GM23338 (cell line): Measurements from ENCODE around the gene NOD1. TPM values are rescaled to one million over a fixed set of nuclear protein-coding genes. Genes with fewer than 3 reads are reported as not detected.

Experiments
- ATAC-seq: fragments of 200-7000 bp; cut with Tn5 transposase; 3 replicates; pipeline ENCODE4 v1.9.1; 2020
- DNase-seq: peaks from one replicate; pipeline ENCODE4 v3.0.0-alpha.2; 2015; ENCODE audit warnings: low spot score
- H2AFZ ChIP-seq: fragments of 200-600 bp; sonication (generic); 2 replicates; pipeline ENCODE4 v1.8.0; 2016; ENCODE audit warnings: antibody characterized with exemption, mild to moderate bottlenecking, moderate library complexity
- H3F3A ChIP-seq: fragments of 200-600 bp; sonication (generic); replicated peaks from 2 replicates; pipeline ENCODE4 v1.8.0; 2017; ENCODE audit warnings: antibody characterized with exemption, mixed run types, low read depth
- H3K27ac ChIP-seq: fragments of 200-600 bp; sonication (generic); 2 replicates; pipeline ENCODE4 v1.6.1; 2016; ENCODE audit warnings: low read depth
- H3K27me3 ChIP-seq: fragments of 200-600 bp; sonication (generic); 2 replicates; pipeline ENCODE4 v1.8.0; 2016; ENCODE audit warnings: mild to moderate bottlenecking, mixed run types, moderate library complexity; ENCODE audit not compliant: insufficient read depth
- H3K36me3 ChIP-seq: fragments of 200-600 bp; sonication (generic); 2 replicates; pipeline ENCODE4 v1.8.0; 2016; ENCODE audit warnings: mild to moderate bottlenecking; ENCODE audit not compliant: insufficient read depth
- H3K4me1 ChIP-seq: fragments of 200-600 bp; sonication (generic); 2 replicates; pipeline ENCODE4 v1.8.0; 2016; ENCODE audit warnings: mild to moderate bottlenecking, moderate library complexity; ENCODE audit not compliant: insufficient read depth
- H3K4me2 ChIP-seq: fragments of 200-600 bp; sonication (generic); 2 replicates; pipeline ENCODE4 v1.7.1; 2017; ENCODE audit warnings: mixed run types
- H3K4me3 ChIP-seq: fragments of 200-600 bp; sonication (generic); 2 replicates; pipeline ENCODE4 v1.6.1; 2016; ENCODE audit warnings: mixed run types
- H3K79me2 ChIP-seq: fragments of 200-600 bp; sonication (generic); replicated peaks from 2 replicates; pipeline ENCODE4 v1.8.0; 2017; ENCODE audit warnings: mild to moderate bottlenecking; ENCODE audit not compliant: insufficient read depth
- H3K9me2 ChIP-seq: fragments of 200-600 bp; sonication (generic); 2 replicates; pipeline ENCODE4 v1.8.0; 2017; ENCODE audit not compliant: insufficient read depth
- H4K20me1 ChIP-seq: fragments of 200-600 bp; sonication (generic); replicated peaks from 2 replicates; pipeline ENCODE4 v1.8.0; 2017; ENCODE audit warnings: mild to moderate bottlenecking; ENCODE audit not compliant: insufficient read depth
- H3K27ac Mint-ChIP-seq: 2 replicates; pipeline ENCODE4 v1.8.0; 2020; ENCODE audit warnings: inconsistent platforms, mild to moderate bottlenecking, moderate library complexity, mixed read lengths
- H3K27me3 Mint-ChIP-seq: 3 replicates; pipeline ENCODE4 v1.8.0; 2022; ENCODE audit warnings: low read depth, mild to moderate bottlenecking, moderate library complexity, mixed read lengths, inconsistent platforms; ENCODE audit not compliant: insufficient read depth, poor library complexity
- H3K36me3 Mint-ChIP-seq: 3 replicates; pipeline ENCODE4 v1.8.0; 2021; ENCODE audit warnings: low read depth, mild to moderate bottlenecking, inconsistent platforms, moderate library complexity, mixed read lengths
- H3K4me1 Mint-ChIP-seq: 3 replicates; pipeline ENCODE4 v1.8.0; 2020; ENCODE audit warnings: mild to moderate bottlenecking, inconsistent platforms, mixed read lengths
- H3K4me3 Mint-ChIP-seq: 3 replicates; pipeline ENCODE4 v1.8.0; 2021; ENCODE audit warnings: moderate library complexity, mild to moderate bottlenecking, inconsistent platforms, mixed read lengths
- H3K9me3 Mint-ChIP-seq: 3 replicates; pipeline ENCODE4 v1.8.0; 2020; ENCODE audit warnings: moderate library complexity, mild to moderate bottlenecking, inconsistent platforms, mixed read lengths
- CREB1 ChIP-seq: fragments of 250-450 bp; sonication (Bioruptor Pico); IDR thresholded peaks from 2 replicates; pipeline ENCODE4 v1.5.0; 2020; ENCODE audit warnings: low read depth, mild to moderate bottlenecking, moderate library complexity
- ETS1 ChIP-seq: IDR thresholded peaks from 2 replicates; pipeline ENCODE4 v1.6.1; 2016; ENCODE audit warnings: antibody characterized with exemption
- EZH2 ChIP-seq: fragments of 200-600 bp; sonication (generic); IDR thresholded peaks from one replicate; pipeline ENCODE4 v1.8.0; 2017; ENCODE audit warnings: antibody characterized with exemption, mild to moderate bottlenecking, low read depth; ENCODE audit not compliant: unreplicated experiment
- EZH2phosphoT487 ChIP-seq: fragments of 200-600 bp; sonication (generic); IDR thresholded peaks from one replicate; pipeline ENCODE4 v1.8.1; 2018; ENCODE audit warnings: antibody characterized with exemption; ENCODE audit not compliant: unreplicated experiment
- JUNB ChIP-seq: IDR thresholded peaks from one replicate; pipeline ENCODE4 v1.6.1; 2016; ENCODE audit warnings: antibody characterized with exemption; ENCODE audit not compliant: unreplicated experiment
- NANOG ChIP-seq: IDR thresholded peaks from 2 replicates; pipeline ENCODE4 v1.6.1; 2016; ENCODE audit warnings: antibody characterized with exemption, borderline replicate concordance
- POLR2AphosphoS5 ChIP-seq: IDR thresholded peaks from 2 replicates; pipeline ENCODE4 v1.6.1; 2016; ENCODE audit warnings: antibody characterized with exemption, low read depth
- REST ChIP-seq: IDR thresholded peaks from one replicate; pipeline ENCODE4 v1.6.1; 2018; ENCODE audit warnings: antibody characterized with exemption; ENCODE audit not compliant: unreplicated experiment
- STAT1 ChIP-seq: IDR thresholded peaks from one replicate; pipeline ENCODE4 v1.6.1; 2016; ENCODE audit warnings: antibody characterized with exemption; ENCODE audit not compliant: unreplicated experiment
- ZNF114 ChIP-seq: fragments of 250-450 bp; sonication (Bioruptor Pico); IDR thresholded peaks from 2 replicates; pipeline ENCODE4 v1.5.0; 2020; ENCODE audit warnings: mild to moderate bottlenecking, moderate library complexity
- ZNF331 ChIP-seq: fragments of 250-450 bp; sonication (Bioruptor Pico); IDR thresholded peaks from 2 replicates; pipeline ENCODE4 v1.5.0; 2020; ENCODE audit warnings: low read depth, mild to moderate bottlenecking, moderate library complexity
- ZNF462 ChIP-seq: fragments of 250-450 bp; sonication (Bioruptor Pico); IDR thresholded peaks from 2 replicates; pipeline ENCODE4 v1.5.0; 2020; ENCODE audit warnings: mild to moderate bottlenecking, moderate library complexity
- polyA plus RNA-seq: library from polyadenylated mRNA; unstranded; fragments of >200 nt; fragmentation: Nextera tagmentation; extraction: Ambion mirVana; gene quantifications from 2 replicates; pipeline ENCODE4 v1.2.1, GENCODE V29; 2016
- total RNA-seq: library from RNA; depleted of rRNA; stranded (reverse); fragments of >200 nt; shearing (Covaris generic); gene quantifications from 2 replicates; pipeline ENCODE4 v1.2.3, GENCODE V29; 2014
- TF ChIP-seq, protein P1 (sequence below), 2 experiments: fragments of 200-600 bp in 1 of 2; sonication (generic) in 1 of 2; conservative IDR thresholded peaks; 2 replicates each; pipeline versions ENCODE4 v1.5.1 to v1.6.1; 2016 to 2017; ENCODE audit warnings: antibody characterized with exemption in 2 of 2, low read depth in 2 of 2, mild to moderate bottlenecking in 2 of 2, moderate library complexity in 1 of 2

The NOD1 gene
- total and polyA plus RNA-seq, 2 experiments from 2014 or later = 2.1 to 7.3 TPM

DNA sequence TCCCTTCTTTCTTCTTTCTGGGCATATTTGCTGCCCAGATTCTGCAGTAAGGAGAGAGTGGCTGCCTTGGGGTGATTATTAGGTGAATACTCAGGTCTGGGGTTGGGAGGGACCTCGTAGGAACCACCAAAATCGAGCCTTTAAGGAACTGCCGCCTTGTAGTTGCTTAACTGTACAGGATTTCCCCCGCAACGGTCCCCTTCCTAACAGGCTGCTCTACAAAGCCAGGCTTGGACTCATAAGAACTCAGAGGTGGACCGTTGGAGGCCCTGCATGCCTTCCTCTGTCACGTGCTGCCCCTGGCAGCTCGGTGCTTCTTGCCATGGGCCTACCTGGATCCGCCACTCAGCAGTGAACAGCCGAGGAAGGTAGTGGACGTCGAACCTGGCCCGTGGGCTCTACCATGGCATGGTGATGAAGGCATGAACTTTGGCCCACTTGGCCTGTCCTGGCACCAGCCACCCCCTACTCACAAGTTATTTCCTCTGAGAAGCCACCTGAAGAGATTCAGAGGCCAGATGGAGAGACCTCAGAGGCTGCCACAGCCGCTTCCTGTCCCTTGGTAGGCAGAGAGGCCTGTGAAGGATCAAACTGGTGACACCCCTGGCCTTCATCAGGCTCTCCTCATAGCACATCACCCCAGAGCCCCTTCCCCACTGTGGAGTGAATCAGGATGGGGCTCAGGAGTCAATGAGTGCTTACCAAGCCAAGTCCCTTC, 54.6 kb downstream of the NOD1 start:
- no peaks in the 10 kb centered on the region for H3F3A ChIP-seq
- no peaks in the 10 kb centered on the region for H4K20me1 ChIP-seq
- H3K27ac Mint-ChIP-seq = no peak overlapping the region
- H3K4me2 ChIP-seq = no peak overlapping the region
- DNase-seq = no peak
- no peaks in the 10 kb centered on the region for H3K27me3 ChIP-seq
- H3K9me3 Mint-ChIP-seq = peaks cover 11% of the 10 kb centered on the region; the same call in 1 of the 3 replicates
- H3K36me3 Mint-ChIP-seq = peaks cover 18% of the 10 kb centered on the region
- H3K27ac ChIP-seq = no peak overlapping the region
- H2AFZ ChIP-seq = no peak overlapping the region
- H3K4me1 ChIP-seq = peaks cover 6% of the 10 kb centered on the region
- H3K4me3 Mint-ChIP-seq = no peak overlapping the region
- peaks cover 4% of the 10 kb centered on the region for H3K4me1 Mint-ChIP-seq
- no peak for ATAC-seq
- H3K9me2 ChIP-seq = no peaks in the 10 kb centered on the region; the same call in 1 of the 2 replicates
- H3K79me2 ChIP-seq = no peaks in the 10 kb centered on the region
- H3K27me3 Mint-ChIP-seq = no peaks in the 10 kb centered on the region
- TF ChIP-seq STAT1 (no peak), NANOG (no peak), REST (no peak), EZH2phosphoT487 (no peak), EZH2 (no peak), ZNF114 (CRISPR knock-in tag) (no peak), JUNB (no peak), CREB1 (CRISPR knock-in tag) (no peak), ETS1 (no peak), ZNF331 (CRISPR knock-in tag) (no peak), POLR2AphosphoS5 (no peak), ZNF462 (CRISPR knock-in tag) (no peak)
- TF ChIP-seq, protein P1, sequence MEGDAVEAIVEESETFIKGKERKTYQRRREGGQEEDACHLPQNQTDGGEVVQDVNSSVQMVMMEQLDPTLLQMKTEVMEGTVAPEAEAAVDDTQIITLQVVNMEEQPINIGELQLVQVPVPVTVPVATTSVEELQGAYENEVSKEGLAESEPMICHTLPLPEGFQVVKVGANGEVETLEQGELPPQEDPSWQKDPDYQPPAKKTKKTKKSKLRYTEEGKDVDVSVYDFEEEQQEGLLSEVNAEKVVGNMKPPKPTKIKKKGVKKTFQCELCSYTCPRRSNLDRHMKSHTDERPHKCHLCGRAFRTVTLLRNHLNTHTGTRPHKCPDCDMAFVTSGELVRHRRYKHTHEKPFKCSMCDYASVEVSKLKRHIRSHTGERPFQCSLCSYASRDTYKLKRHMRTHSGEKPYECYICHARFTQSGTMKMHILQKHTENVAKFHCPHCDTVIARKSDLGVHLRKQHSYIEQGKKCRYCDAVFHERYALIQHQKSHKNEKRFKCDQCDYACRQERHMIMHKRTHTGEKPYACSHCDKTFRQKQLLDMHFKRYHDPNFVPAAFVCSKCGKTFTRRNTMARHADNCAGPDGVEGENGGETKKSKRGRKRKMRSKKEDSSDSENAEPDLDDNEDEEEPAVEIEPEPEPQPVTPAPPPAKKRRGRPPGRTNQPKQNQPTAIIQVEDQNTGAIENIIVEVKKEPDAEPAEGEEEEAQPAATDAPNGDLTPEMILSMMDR (conservative IDR thresholded peaks at IDR 0.05; ENCODE audit: low read depth in 2 of 2) = no peak
- H3K4me3 ChIP-seq = no peak overlapping the region
- H3K36me3 ChIP-seq = no peaks in the 10 kb centered on the region; the same call in 1 of the 2 replicates
